Measurements from ENCODE around the gene DLG5. TPM values are rescaled to one million over a fixed set of nuclear protein-coding genes. Genes with fewer than 3 reads are reported as not detected.

The DLG5 gene
- total RNA-seq, 1 donor from 2014 or later = 58.4 TPM

DNA sequence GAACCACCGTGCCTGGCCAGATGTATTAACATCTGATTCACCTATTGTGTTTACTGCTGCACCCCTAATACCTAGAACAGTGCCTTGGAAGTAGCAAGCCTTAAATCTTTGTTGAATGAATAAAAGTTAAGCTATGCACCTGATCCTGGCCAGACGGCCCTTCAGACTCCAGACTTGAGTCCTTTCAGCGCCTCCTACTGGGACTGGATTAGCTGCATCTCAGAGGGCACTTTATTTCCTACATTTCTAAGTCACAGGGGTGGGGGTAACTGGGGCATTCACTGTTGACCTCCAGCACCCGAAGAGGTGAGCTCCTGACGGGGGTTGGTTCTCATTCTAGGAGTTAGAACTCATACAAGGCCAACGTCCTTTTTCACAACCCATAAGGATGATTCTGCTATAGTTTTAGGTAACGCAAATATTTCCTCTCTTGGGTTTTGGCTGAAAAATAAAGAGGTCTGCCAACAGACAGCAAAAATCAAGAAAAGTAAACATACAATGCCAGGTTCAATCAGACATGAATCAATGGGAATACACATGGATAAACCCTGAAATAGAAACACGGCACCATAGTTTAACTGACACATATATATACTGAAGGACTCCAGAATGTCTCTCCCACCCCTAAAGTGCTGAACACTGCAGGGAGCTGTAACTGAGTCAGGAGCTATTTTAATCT lies 48.0 kb upstream of the DLG5 start:
- H3K4me1 ChIP-seq (ENCODE audit: insufficient read depth, low read length) = peaks cover 12% of the 10 kb centered on the region
- peaks cover 10% of the 10 kb centered on the region for H3K4me1 Mint-ChIP-seq (ENCODE audit: low read depth, unreplicated experiment)
- H3K4me3 ChIP-seq (ENCODE audit: insufficient read depth, low read depth, low read length) = no peak overlapping the region
- DNase-seq (ENCODE audit: low read depth) = peak; percentile 18
- H3K4me3 Mint-ChIP-seq (ENCODE audit: unreplicated experiment) = no peak overlapping the region
- TF ChIP-seq EZH2 (IDR thresholded peaks at IDR 0.05; ENCODE audit: insufficient read depth, low read length) = no peak
- peak; percentile 40 for TF ChIP-seq CTCF (IDR thresholded peaks at IDR 0.05; ENCODE audit: insufficient read depth, low read depth, low read length)
- no peaks in the 10 kb centered on the region for H3K27me3 Mint-ChIP-seq (ENCODE audit: low read depth, unreplicated experiment)
- H4K20me1 ChIP-seq (ENCODE audit: insufficient read depth, low read length) = peaks cover 8% of the 10 kb centered on the region
- no peak overlapping the region for H3K4me2 ChIP-seq (ENCODE audit: low read length)
- H3K36me3 Mint-ChIP-seq (ENCODE audit: low read depth, unreplicated experiment) = peaks cover 16% of the 10 kb centered on the region
- H3K9me3 ChIP-seq (ENCODE audit: insufficient read depth, low read depth, low read length) = no peaks in the 10 kb centered on the region
- H3K9ac ChIP-seq (ENCODE audit: low read length) = no peak overlapping the region
- no peak overlapping the region for H3K27ac ChIP-seq (ENCODE audit: low read depth, low read length)
- no peak overlapping the region for H2AFZ ChIP-seq (ENCODE audit: low read depth, low read length)
- H3K36me3 ChIP-seq (ENCODE audit: insufficient read depth, low read length) = peaks cover 30% of the 10 kb centered on the region
- no peaks in the 10 kb centered on the region for H3K79me2 ChIP-seq (ENCODE audit: insufficient read depth, low read length)
- FAIRE-seq = no peak
- H3K27ac Mint-ChIP-seq (ENCODE audit: unreplicated experiment) = no peak overlapping the region
- H3K9me3 Mint-ChIP-seq (ENCODE audit: unreplicated experiment) = no peaks in the 10 kb centered on the region
- H3K27me3 ChIP-seq (ENCODE audit: insufficient read depth, low read length) = no peaks in the 10 kb centered on the region

DNA sequence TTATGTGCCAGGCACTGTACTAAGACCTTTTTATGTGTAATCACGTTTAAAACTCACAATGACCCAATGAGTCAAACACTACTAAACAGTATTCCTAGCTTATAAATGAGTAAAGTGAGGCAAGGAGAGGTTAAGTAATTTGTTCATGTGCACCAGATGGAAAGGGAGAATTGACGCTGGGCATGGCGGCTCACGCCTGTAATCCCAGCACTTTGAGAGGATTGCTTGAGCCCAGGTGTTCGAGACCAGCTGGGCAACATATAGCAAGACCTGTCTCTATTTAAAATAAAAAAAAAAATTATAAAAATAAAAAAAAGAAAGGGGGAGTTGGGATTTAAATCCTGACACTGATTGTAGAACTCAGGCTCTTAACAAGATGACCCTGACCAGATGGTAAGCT lies 46.7 kb upstream of the DLG5 start:
- TF ChIP-seq CTCF (IDR thresholded peaks at IDR 0.05; ENCODE audit: insufficient read depth, low read depth, low read length) (no peak), EZH2 (IDR thresholded peaks at IDR 0.05; ENCODE audit: insufficient read depth, low read length) (no peak)
- Histone ChIP-seq H3K36me3 (ENCODE audit: insufficient read depth, low read length) (peaks cover 25% of the 10 kb centered on the region), H3K9me3 (ENCODE audit: insufficient read depth, low read depth, low read length) (no peaks in the 10 kb centered on the region), H3K79me2 (ENCODE audit: insufficient read depth, low read length) (no peaks in the 10 kb centered on the region), H3K27me3 (ENCODE audit: insufficient read depth, low read length) (no peaks in the 10 kb centered on the region), H2AFZ (ENCODE audit: low read depth, low read length) (no peak overlapping the region), H3K4me3 (ENCODE audit: insufficient read depth, low read depth, low read length) (no peak overlapping the region), H3K9ac (ENCODE audit: low read length) (no peak overlapping the region), H3K27ac (ENCODE audit: low read depth, low read length) (no peak overlapping the region), H3K4me1 (ENCODE audit: insufficient read depth, low read length) (peaks cover 12% of the 10 kb centered on the region), H3K4me2 (ENCODE audit: low read length) (no peak overlapping the region), H4K20me1 (ENCODE audit: insufficient read depth, low read length) (peaks cover 8% of the 10 kb centered on the region)
- Mint-ChIP-seq H3K4me1 (ENCODE audit: low read depth, unreplicated experiment) (peaks cover 10% of the 10 kb centered on the region), H3K4me3 (ENCODE audit: unreplicated experiment) (no peak overlapping the region), H3K36me3 (ENCODE audit: low read depth, unreplicated experiment) (peaks cover 16% of the 10 kb centered on the region), H3K27me3 (ENCODE audit: low read depth, unreplicated experiment) (no peaks in the 10 kb centered on the region), H3K27ac (ENCODE audit: unreplicated experiment) (no peak overlapping the region), H3K9me3 (ENCODE audit: unreplicated experiment) (no peaks in the 10 kb centered on the region)
- DNase-seq (ENCODE audit: low read depth) = no peak
- FAIRE-seq = no peak

- H3K27ac ChIP-seq (ENCODE audit: low read depth, low read length) = no peak overlapping the region
Measured at GRCh38 chr10:77972148-77972547, 45.6 kb upstream of the DLG5 start.

More at GRCh38 chr10:77972148-77972547, 45.6 kb upstream of the DLG5 start:
- Histone ChIP-seq H4K20me1 (ENCODE audit: insufficient read depth, low read length) (peaks cover 8% of the 10 kb centered on the region), H2AFZ (ENCODE audit: low read depth, low read length) (no peak overlapping the region), H3K4me1 (ENCODE audit: insufficient read depth, low read length) (peaks cover 12% of the 10 kb centered on the region), H3K4me3 (ENCODE audit: insufficient read depth, low read depth, low read length) (no peak overlapping the region), H3K9ac (ENCODE audit: low read length) (no peak overlapping the region), H3K36me3 (ENCODE audit: insufficient read depth, low read length) (peaks cover 16% of the 10 kb centered on the region), H3K79me2 (ENCODE audit: insufficient read depth, low read length) (no peaks in the 10 kb centered on the region), H3K4me2 (ENCODE audit: low read length) (no peak overlapping the region), H3K27me3 (ENCODE audit: insufficient read depth, low read length) (no peaks in the 10 kb centered on the region), H3K9me3 (ENCODE audit: insufficient read depth, low read depth, low read length) (no peaks in the 10 kb centered on the region)
- H3K4me1 Mint-ChIP-seq (ENCODE audit: low read depth, unreplicated experiment) = peaks cover 10% of the 10 kb centered on the region
- TF ChIP-seq CTCF (IDR thresholded peaks at IDR 0.05; ENCODE audit: insufficient read depth, low read depth, low read length) (no peak), EZH2 (IDR thresholded peaks at IDR 0.05; ENCODE audit: insufficient read depth, low read length) (no peak)
- no peak for DNase-seq (ENCODE audit: low read depth)
- H3K27ac Mint-ChIP-seq (ENCODE audit: unreplicated experiment) = no peak overlapping the region
- H3K36me3 Mint-ChIP-seq (ENCODE audit: low read depth, unreplicated experiment) = peaks cover 11% of the 10 kb centered on the region
- no peak overlapping the region for H3K4me3 Mint-ChIP-seq (ENCODE audit: unreplicated experiment)
- no peak for FAIRE-seq
- no peaks in the 10 kb centered on the region for H3K9me3 Mint-ChIP-seq (ENCODE audit: unreplicated experiment)
- H3K27me3 Mint-ChIP-seq (ENCODE audit: low read depth, unreplicated experiment) = no peaks in the 10 kb centered on the region

Measured in astrocyte (in vitro differentiated cells and primary cell).